ENCODE results near the gene IL21R. TPM values are rescaled to one million over a fixed set of nuclear protein-coding genes. Genes with fewer than 3 reads are reported as not detected.
"Not testable (repeated sequence)": the region's sequence is repeated elsewhere in the genome, so short reads cannot be mapped to it uniquely, and the experiment has no call there.

The IL21R gene
- total RNA-seq, 6 experiments from 2014 or later, result 0.96 to 1.8 (median 1.2) TPM

DNA sequence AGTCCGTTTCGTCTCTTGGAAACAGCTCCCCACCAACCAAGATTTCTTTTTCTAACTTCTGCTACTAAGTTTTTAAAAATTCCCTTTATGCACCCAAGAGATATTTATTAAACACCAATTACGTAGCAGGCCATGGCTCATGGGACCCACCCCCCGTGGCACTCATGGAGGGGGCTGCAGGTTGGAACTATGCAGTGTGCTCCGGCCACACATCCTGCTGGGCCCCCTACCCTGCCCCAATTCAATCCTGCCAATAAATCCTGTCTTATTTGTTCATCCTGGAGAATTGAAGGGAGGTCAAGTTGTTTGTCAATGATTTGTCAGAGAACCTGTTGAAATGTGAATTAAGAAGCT, 48.2 kb downstream of the IL21R start:
- no peak overlapping the region for H3K27ac Mint-ChIP-seq
- H3K27me3 Mint-ChIP-seq (ENCODE audit: insufficient read depth), result peaks cover 11% of the 10 kb centered on the region
- H3K4me3 Mint-ChIP-seq, result no peak overlapping the region
- DNase-seq, result no peak
- no peaks in the 10 kb centered on the region for H3K4me1 Mint-ChIP-seq (ENCODE audit: low read depth)
- peaks cover under 1% of the 10 kb centered on the region for H3K9me3 Mint-ChIP-seq
- TF ChIP-seq, protein P1, sequence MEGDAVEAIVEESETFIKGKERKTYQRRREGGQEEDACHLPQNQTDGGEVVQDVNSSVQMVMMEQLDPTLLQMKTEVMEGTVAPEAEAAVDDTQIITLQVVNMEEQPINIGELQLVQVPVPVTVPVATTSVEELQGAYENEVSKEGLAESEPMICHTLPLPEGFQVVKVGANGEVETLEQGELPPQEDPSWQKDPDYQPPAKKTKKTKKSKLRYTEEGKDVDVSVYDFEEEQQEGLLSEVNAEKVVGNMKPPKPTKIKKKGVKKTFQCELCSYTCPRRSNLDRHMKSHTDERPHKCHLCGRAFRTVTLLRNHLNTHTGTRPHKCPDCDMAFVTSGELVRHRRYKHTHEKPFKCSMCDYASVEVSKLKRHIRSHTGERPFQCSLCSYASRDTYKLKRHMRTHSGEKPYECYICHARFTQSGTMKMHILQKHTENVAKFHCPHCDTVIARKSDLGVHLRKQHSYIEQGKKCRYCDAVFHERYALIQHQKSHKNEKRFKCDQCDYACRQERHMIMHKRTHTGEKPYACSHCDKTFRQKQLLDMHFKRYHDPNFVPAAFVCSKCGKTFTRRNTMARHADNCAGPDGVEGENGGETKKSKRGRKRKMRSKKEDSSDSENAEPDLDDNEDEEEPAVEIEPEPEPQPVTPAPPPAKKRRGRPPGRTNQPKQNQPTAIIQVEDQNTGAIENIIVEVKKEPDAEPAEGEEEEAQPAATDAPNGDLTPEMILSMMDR (IDR thresholded peaks at IDR 0.05), result no peak
- H3K36me3 Mint-ChIP-seq (ENCODE audit: low read depth), result peaks cover 14% of the 10 kb centered on the region

DNA sequence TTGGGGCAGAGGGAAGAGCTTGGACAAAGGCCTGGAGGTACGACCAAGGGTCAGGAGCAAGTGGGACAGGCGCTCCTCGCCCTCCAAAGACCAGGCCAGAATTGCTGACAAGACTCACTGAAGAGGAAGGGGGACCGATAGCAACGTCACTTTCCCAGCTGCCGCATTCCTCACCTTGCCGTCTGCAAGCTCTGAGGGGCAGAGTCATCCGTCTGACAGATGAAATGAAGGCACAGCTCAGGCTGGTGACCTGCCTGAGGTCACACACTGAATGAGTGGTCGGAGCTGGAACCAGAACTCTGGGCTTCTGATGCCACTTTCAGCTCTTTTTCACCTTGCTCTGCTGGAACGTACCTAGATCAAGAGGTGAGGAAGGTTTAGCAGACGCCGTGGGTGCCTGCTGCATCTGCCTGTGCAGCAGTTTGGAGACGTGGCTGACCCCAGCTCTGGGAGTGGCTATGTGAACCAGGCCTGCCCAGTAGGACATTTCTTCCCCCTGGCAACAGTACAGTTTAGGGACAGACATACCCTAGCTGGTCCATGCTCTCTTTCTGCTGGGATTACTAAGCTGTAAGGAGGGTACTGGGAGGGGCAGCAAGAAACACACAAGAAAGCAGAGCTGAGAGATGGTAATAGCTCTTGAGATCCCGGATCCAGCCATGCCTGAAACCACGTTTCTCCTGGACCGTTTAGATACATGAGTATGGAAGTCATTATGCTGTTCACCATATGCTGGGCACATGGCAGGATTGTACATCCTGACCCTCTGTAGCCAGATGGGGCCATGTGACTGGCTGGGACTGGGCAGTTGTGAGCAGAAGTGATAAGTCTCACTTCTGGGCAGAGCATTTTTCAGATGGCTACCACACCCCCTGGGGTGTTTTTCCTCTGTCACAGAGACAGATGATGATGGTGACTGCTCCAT, 50.9 kb downstream of the IL21R start:
- DNase-seq, result no peak
- Mint-ChIP-seq H3K9me3 (no peaks in the 10 kb centered on the region), H3K36me3 (ENCODE audit: low read depth) (peaks cover 4% of the 10 kb centered on the region), H3K4me1 (ENCODE audit: low read depth) (no peaks in the 10 kb centered on the region), H3K4me3 (no peak overlapping the region), H3K27ac (no peak overlapping the region), H3K27me3 (ENCODE audit: insufficient read depth) (peaks cover 12% of the 10 kb centered on the region)
- TF ChIP-seq, protein P1 (IDR thresholded peaks at IDR 0.05), result no peak

DNA sequence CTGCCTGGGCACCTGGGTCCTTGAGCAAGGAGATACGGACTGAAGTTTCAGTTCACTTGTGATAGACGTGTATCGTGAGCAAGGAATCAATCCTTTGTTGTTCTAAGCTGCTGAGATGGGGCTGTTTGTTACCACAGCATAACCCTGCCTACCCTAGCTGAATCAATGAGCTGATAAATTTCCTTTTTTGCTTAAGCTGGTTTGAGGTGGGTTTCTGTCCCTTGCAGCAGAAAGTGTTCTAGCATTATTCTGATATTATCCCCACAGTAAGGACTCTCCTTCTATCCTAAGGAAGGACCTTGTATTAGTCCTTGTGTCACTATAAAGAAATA, 51.5 kb downstream of the IL21R start:
- no peak for DNase-seq
- no peaks in the 10 kb centered on the region for H3K36me3 Mint-ChIP-seq (ENCODE audit: low read depth)
- H3K4me1 Mint-ChIP-seq (ENCODE audit: low read depth), result no peaks in the 10 kb centered on the region
- TF ChIP-seq, protein P1 (IDR thresholded peaks at IDR 0.05), result no peak
- H3K27ac Mint-ChIP-seq, result no peak overlapping the region
- no peaks in the 10 kb centered on the region for H3K9me3 Mint-ChIP-seq
- peaks cover 10% of the 10 kb centered on the region for H3K27me3 Mint-ChIP-seq (ENCODE audit: insufficient read depth)
- H3K4me3 Mint-ChIP-seq, result no peak overlapping the region

DNA sequence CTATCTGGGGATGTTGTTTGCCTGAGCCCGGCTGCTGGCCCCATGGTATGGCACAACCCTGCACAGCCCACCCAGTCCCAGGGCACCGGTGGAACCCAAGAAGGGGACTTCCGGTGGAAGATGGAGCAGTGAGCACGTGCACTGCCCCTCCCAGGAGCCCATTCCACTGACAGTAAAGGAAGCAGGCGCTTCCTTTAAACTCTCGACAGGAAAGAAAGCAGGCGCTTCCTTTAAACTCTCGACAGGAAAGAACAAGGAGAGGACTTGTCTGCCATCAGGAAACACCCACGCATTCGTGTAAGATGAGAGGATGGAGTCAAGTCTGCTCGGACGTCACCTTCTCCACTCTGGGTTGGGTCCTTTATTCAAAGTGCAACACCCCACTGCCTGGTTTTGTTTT, 53.7 kb downstream of the IL21R start:
- no peaks in the 10 kb centered on the region for H3K36me3 Mint-ChIP-seq (ENCODE audit: low read depth)
- no peaks in the 10 kb centered on the region for H3K9me3 Mint-ChIP-seq
- no peaks in the 10 kb centered on the region for H3K4me1 Mint-ChIP-seq (ENCODE audit: low read depth)
- H3K27ac Mint-ChIP-seq, result no peak overlapping the region
- no peak overlapping the region for H3K4me3 Mint-ChIP-seq
- peaks cover 8% of the 10 kb centered on the region for H3K27me3 Mint-ChIP-seq (ENCODE audit: insufficient read depth)
- TF ChIP-seq, protein P1 (IDR thresholded peaks at IDR 0.05), result no peak
- no peak for DNase-seq

DNA sequence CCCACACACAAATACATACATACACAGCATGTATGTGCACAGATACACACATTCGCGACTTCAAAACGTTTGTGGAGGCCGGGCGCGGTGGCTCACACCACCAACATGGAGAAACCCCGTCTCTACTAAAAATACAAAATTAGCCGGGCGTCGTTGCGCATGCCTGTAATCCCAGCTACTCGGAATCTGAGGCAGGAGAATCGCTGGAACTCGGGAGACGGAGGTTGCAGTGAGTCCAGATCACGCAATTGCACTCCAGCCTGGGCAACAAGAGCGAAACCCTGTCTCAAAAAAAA, 55.6 kb downstream of the IL21R start:
- not testable (repeated sequence) for H3K4me3 Mint-ChIP-seq; H3K27ac Mint-ChIP-seq; H3K27me3 Mint-ChIP-seq (ENCODE audit: insufficient read depth); H3K4me1 Mint-ChIP-seq (ENCODE audit: low read depth); H3K36me3 Mint-ChIP-seq (ENCODE audit: low read depth); DNase-seq; H3K9me3 Mint-ChIP-seq

DNA sequence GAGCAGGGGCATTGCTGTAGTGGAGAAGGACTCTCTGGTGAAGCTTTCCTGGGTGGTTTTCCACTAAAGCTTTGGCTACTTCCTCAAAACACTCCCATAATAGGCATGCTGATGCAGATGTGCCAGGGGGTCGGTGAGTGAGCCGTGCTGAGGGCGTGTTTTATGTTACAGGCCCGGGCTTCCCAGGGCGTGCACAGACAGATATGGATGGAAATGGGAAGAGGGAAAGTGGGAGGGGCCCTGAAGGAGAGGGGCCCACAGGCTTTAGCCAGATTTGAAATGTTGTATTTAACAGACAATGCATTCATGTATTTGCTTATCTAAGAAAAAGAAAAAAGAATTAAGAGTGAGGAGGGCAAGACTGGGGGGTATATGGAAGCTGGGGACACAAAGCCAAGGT, 56.3 kb downstream of the IL21R start:
- DNase-seq, result no peak
- H3K36me3 Mint-ChIP-seq (ENCODE audit: low read depth), result no peaks in the 10 kb centered on the region; the same call in 1 of the 2 replicates
- H3K4me3 Mint-ChIP-seq, result no peak overlapping the region
- no peaks in the 10 kb centered on the region for H3K9me3 Mint-ChIP-seq
- H3K27me3 Mint-ChIP-seq (ENCODE audit: insufficient read depth), result peaks cover 8% of the 10 kb centered on the region
- H3K27ac Mint-ChIP-seq, result no peak overlapping the region
- TF ChIP-seq, protein P1 (IDR thresholded peaks at IDR 0.05), result no peak
- H3K4me1 Mint-ChIP-seq (ENCODE audit: low read depth), result peaks cover 6% of the 10 kb centered on the region; the same call in 1 of the 2 replicates
